ENCODE measurements around the gene PVRIG.
"Not testable (repeated sequence)": the region's sequence is repeated elsewhere in the genome, so short reads cannot be mapped to it uniquely, and the experiment has no call there.

Gene PVRIG

GRCh38 chr7:100234660-100235317 is 15.0 kb downstream of the PVRIG start:
- DNase-seq (ENCODE audit: low read depth): not testable (repeated sequence)

GRCh38 chr7:100239975-100240374 is 20.2 kb downstream of the PVRIG start:
- not testable (repeated sequence) for DNase-seq (ENCODE audit: low read depth)

DNA sequence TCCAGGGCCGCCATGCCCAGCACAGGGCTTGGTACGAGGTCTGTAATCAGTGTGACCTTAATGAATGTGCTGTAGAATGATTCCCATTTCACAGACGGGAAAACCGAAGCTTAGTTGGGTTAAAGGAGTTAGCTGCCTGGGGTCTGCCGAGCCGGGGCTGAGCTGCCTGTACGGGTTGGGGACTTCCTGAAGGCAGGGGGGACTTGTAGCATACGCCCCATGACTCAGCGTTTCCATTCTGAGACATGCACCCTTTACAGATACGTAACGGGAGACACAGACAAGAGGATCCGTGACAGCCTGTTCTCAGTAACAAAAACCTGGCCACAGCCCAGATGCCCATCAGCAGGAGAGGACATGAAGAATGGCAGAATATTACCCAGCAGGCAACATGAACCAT is 23.6 kb downstream of the PVRIG start:
- peak; percentile 70 for DNase-seq (ENCODE audit: low read depth)

DNA sequence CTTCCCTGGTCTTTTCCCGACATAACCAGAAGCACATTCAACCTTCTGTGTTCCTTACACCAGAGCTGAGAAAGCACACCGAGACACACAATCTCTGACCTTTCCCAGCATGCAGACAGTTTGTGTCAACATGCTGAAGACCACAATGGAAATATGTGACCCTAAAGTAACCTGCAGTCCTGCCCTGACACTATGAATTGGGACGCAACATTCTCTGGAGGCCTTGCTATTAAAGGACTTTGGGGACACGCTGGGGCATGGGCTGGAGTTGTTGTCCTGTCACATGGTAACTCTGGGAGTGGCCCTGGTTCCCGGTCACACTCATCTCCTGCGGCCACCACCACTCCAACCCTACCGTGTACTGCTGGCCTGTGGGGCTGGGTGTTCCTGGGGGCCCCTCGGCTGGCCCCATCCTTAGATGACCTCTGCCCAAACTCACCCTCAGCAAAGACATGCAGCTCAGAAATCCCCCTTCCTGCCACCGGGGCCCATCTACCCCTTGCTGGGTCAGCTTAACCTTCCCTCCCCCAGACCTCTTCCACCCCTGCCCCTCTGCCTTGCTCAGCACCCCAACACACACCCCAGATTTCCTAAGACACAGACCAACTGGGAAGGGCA is 25.3 kb downstream of the PVRIG start:
- peak; percentile 19 for DNase-seq (ENCODE audit: low read depth)

DNA sequence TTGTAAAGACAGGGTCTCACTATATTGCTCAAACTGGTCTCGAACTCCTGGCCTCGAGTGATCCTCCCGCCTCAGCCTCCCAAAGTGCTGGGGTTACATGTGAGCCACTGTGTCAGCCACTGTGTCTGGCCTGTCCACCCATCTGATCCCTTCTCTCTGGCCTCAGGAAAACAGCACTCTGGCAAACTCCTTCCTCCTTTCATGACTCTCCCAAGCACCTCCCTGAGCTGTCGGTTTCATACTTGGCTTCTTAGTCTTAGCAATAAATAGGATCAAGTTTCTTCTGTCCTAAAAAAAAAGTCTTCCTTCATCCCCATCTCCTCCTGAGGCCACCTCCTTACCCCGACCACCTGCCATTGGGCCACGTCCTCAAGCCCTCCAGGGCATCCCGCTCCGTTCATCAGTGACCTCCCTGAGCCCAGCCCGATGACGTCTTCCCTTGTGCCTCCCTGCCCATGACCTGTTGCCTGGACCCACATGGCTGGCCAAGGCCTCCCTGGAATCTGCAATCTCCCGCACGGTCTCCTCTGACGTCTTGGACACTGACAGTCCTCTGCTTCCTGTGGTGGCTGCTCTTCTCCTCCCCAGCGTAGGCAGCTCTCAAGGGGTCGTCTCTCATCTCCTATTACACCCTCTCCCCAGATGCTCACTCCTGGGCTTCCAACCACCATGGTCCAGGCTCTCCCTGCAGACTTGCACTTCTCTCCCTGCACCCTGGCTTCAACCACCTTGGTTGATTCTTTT is 26.5 kb downstream of the PVRIG start:
- not testable (repeated sequence) for DNase-seq (ENCODE audit: low read depth)

GRCh38 chr7:100246865-100247137 is 27.1 kb downstream of the PVRIG start:
- not testable (repeated sequence) for DNase-seq (ENCODE audit: low read depth)

- DNase-seq (ENCODE audit: low read depth): peak; percentile 89
These were observed 27.5 kb downstream of the PVRIG start for GRCh38 chr7:100247152-100247757.

DNA sequence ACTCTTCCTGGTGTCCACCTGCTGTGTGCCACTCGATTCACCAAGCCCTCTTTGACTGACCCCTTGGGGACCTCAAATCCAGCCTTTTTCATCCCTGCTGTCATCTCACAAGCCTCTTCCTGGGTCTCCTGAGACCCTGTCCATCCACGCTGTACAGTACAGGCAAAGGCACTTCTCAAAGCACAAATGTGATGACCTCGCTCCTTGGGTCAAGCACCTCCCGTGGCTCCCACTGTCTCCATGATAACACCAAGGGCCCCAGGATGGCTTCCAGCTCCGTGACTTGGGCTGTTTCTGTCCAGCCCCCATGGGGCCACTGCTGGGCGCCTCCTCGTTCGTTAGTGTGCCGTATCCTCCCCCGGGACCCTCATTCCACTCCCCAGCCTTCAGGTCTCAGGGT is 28.7 kb downstream of the PVRIG start:
- DNase-seq (ENCODE audit: low read depth): no peak

DNA sequence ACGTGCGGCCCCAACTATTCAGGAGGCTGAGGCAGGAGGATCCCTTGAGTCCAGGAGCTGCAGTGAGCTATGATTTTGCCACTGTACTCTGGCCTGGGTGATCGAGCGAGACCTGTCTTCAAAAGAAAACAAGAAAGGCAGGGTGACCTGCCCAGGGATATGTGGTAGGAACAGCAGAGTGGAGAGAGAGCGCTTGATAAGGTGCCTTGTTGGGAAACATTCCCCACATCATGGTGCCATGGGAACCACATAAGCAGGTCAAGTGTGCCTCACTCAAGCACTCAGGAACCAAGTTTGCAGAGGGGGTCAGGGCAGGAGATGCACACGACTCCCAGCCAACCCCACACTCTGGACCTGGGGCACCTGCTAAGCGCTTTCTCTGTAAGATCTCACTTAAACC is 37.3 kb downstream of the PVRIG start:
- DNase-seq (ENCODE audit: low read depth): no peak

- DNase-seq (ENCODE audit: low read depth): not testable (repeated sequence)
These were observed 40.2 kb downstream of the PVRIG start for GRCh38 chr7:100259984-100260383.

DNA sequence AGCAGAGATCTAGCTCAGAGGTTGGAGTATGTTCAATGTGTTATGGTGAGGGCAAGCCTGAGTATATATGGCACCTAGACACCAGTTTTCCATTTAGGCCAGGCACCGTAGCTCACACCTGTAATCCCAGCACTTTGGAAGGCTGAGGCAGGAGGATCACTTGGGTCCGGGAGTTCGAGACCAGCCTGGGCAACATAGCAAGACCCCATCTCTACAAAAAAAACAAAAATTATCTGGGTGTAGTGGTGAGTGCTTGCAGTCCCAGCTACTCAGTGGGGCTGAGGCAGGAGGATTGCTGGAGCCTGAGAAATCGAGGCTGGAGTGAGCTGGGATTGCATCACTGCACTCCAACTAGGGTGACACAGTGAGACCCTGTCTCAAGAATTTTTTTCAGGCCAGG is 43.1 kb downstream of the PVRIG start:
- not testable (repeated sequence) for DNase-seq (ENCODE audit: low read depth)

DNA sequence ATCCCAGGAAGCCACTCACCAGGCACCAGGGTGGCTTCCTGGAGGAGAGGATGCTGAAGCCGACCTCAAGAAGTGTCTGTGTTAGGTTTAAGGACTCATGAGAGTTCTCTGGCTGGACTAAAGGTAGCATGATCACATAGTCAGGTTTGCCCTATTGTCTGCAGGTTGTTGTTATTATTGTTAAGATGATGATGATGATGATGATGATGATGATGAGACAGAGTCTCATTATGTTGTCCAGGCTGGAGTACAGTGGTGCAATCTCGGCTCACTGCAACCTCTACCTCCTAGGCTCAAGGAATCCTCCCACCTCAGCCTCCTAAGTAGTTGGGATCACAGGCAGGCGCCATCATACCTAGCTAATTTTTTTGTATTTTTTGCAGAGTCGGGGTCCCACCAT is 44.5 kb downstream of the PVRIG start:
- not testable (repeated sequence) for DNase-seq (ENCODE audit: low read depth)

- DNase-seq (ENCODE audit: low read depth): not testable (repeated sequence)
These were observed 45.0 kb downstream of the PVRIG start for GRCh38 chr7:100264669-100265165.

GRCh38 chr7:100265851-100266250 is 46.1 kb downstream of the PVRIG start:
- DNase-seq (ENCODE audit: low read depth): peak; percentile 21

- no peak for DNase-seq (ENCODE audit: low read depth)
These were observed 47.0 kb downstream of the PVRIG start for GRCh38 chr7:100266576-100267354.

GRCh38 chr7:100267648-100268047 is 47.9 kb downstream of the PVRIG start:
- no peak for DNase-seq (ENCODE audit: low read depth)

- DNase-seq (ENCODE audit: low read depth): not testable (repeated sequence)
These were observed 49.1 kb downstream of the PVRIG start for GRCh38 chr7:100268882-100269281.

GRCh38 chr7:100269306-100270045 is 49.7 kb downstream of the PVRIG start:
- not testable (repeated sequence) for DNase-seq (ENCODE audit: low read depth)

GRCh38 chr7:100270046-100270918 is 50.5 kb downstream of the PVRIG start:
- not testable (repeated sequence) for DNase-seq (ENCODE audit: low read depth)

Data from iris pigment epithelial cell (primary cell).